ENCODE measurements around the gene TNFRSF6B.

- no peak for TF ChIP-seq CTCF (IDR thresholded peaks at IDR 0.05; ENCODE audit: insufficient read depth, low read length, poor library complexity, severe bottlenecking)
- no peak for TF ChIP-seq EZH2phosphoT487 (conservative IDR thresholded peaks at IDR 0.05; ENCODE audit: low read length)
Measured at GRCh38 chr20:63697357-63697867, 960 bp downstream of the TNFRSF6B start.

All from SU-DHL-6 (cell line).